Activated CD8-positive, alpha-beta memory T cell treated with anti-CD3 and anti-CD28 coated beads, Interleukin-2, amount 10 ng/mL, durations not matched to agents 7 days and 5 days (primary cell): Measurements from ENCODE around the gene LRRC2. TPM values are rescaled to one million over a fixed set of nuclear protein-coding genes. Genes with fewer than 3 reads are reported as not detected.
"Not testable (repeated sequence)": the region's sequence is repeated elsewhere in the genome, so short reads cannot be mapped to it uniquely, and the experiment has no call there.

Experiments used
- ATAC-seq: fragments of 150-1000 bp; cut with Tn5 transposase; one replicate; pipeline ENCODE4 v1.10.0; 2021; ENCODE audit warnings: moderate library complexity
- CTCF ChIA-PET: fragments of 350-600 bp; sonication (Branson Sonifier 250); formaldehyde crosslinking; loops from one replicate; lab custom pipeline; 2021; ENCODE audit warnings: antibody characterized with exemption; lab: Charles Lee
- DNase-seq: peaks from one replicate; pipeline ENCODE4 v3.0.0-alpha.2; 2020
- H3K27ac Mint-ChIP-seq: one replicate; pipeline ENCODE4 v1.8.0; 2021; ENCODE audit warnings: mild to moderate bottlenecking, mixed read lengths
- H3K27me3 Mint-ChIP-seq: one replicate; pipeline ENCODE4 v1.8.0; 2021; ENCODE audit warnings: mixed read lengths
- H3K36me3 Mint-ChIP-seq: one replicate; pipeline ENCODE4 v1.8.0; 2021; ENCODE audit warnings: mild to moderate bottlenecking, mixed read lengths
- H3K4me1 Mint-ChIP-seq: one replicate; pipeline ENCODE4 v1.8.0; 2021; ENCODE audit warnings: mixed read lengths
- H3K4me3 Mint-ChIP-seq: one replicate; pipeline ENCODE4 v1.8.0; 2021; ENCODE audit warnings: mild to moderate bottlenecking, moderate library complexity, mixed read lengths
- H3K9me3 Mint-ChIP-seq: one replicate; pipeline ENCODE4 v1.8.0; 2022; ENCODE audit warnings: low read depth, mixed read lengths
- total RNA-seq, 2 experiments: library from RNA; stranded (reverse); gene quantifications; one replicate each; pipeline ENCODE4 v1.2.3, GENCODE V29; 2021

Gene LRRC2
- total RNA-seq, 2 experiments from 2014 or later = 0.07 TPM; not detected in 1

DNA sequence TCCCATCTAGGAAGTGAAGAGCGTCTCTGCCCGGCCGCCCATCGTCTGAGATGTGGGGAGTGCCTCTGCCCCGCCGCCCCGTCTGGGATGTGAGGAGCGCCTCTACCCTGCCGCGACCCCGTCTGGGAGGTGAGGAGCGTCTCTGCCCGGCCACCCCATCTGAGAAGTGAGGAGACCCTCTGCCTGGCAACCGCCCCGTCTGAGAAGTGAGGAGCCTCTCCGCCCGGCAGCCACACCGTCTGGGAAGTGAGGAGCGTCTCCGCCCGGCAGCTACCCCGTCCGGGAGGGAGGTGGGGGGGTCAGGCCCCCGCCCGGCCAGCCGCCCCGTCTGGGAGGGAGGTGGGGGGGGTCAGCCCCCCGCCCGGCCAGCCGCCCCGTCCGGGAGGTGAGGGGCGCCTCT is 71.6 kb downstream of the LRRC2 start:
- CTCF ChIA-PET, H3K36me3 Mint-ChIP-seq, DNase-seq, H3K9me3 Mint-ChIP-seq, ATAC-seq, H3K4me3 Mint-ChIP-seq, H3K27ac Mint-ChIP-seq: not testable (repeated sequence)
- H3K4me1 Mint-ChIP-seq = peaks cover 16% of the 10 kb centered on the region
- peaks cover 12% of the 10 kb centered on the region for H3K27me3 Mint-ChIP-seq

DNA sequence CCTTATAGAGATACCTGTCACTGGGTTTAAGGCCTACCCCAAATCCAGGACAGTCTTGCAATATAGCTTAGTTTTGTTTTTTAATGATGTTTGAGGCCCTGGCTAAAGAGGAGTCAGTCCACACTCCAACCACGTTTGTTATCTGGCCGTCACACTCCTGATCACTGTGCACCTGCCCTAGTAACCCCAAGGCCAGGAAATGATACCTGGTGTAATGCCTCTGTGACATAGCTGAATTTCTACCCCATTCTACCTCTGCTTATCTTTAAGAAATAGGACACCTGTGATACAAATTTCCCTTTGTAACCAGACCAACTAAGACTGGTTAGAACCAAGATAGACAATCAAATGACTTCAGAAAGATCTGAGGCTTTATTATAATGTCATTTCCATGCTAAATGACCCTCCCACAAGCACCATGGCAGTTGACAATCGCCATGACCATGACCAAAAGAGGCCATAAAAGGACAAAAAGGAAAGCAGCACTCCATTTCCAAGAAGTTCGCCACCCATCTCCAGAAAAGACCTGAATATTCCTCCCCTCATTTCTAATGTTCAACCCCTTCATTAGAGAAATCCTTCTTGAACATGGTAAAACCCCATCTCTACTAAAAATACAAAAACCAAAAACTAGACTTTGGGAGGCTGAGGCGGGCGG is 73.1 kb downstream of the LRRC2 start:
- CTCF ChIA-PET = interaction anchor here (0.8 to 2.0 kb wide), 7 partner anchors 10 to 137 kb away, joined by 3 to 10 read pairs (median 3); no protein-coding TSS in a partner anchor
- DNase-seq (no peak), ATAC-seq (no peak)
- no peak overlapping the region for H3K27ac Mint-ChIP-seq
- H3K4me3 Mint-ChIP-seq = no peak overlapping the region
- peaks cover 12% of the 10 kb centered on the region for H3K27me3 Mint-ChIP-seq
- no peaks in the 10 kb centered on the region for H3K36me3 Mint-ChIP-seq
- peaks cover 27% of the 10 kb centered on the region for H3K4me1 Mint-ChIP-seq
- H3K9me3 Mint-ChIP-seq = no peaks in the 10 kb centered on the region

DNA sequence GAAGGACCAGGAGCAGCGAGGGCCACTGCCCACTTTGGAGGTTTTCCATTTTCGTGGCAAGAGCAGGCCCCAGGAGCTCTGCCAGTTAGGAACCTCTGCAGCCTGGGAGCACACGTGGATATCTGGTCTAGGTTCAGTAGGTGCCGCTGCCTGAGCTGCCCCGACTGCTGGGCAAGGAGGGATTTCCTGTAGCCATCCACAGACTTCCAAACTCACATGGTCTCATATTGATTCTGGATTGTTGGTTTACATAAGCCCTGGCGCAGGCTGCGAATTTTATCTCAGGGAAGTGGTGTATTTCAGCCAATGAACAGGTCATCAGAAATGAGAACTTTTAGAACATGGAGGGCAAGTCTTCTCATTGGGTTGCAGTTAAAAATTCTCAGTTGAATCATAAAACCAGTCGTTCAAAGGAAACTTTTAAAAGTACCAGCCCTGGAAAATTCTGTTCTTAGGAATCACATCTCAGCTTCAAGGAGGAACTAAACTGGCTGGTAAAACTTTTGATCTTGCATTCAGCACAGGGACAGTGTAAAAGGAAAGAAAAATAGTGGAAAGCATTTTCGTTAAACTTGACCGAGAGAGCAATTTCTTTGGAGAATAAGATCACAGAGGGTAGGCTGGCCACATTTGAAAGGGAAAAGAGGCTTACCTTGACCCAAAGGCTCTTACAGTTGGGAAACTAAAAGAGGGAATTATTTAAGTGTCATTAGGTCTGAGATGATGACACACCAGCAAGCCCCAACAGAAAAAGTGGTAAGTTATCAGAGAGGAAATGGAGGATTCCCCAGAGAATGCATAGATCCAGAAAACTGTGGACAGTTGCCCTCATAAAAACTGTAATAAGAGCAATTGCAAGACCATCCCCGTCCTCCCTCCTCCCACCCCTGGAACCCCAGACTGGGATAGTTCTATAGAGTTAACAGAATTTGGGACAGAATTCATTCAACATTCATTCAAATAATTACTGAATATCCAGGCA is 74.7 kb downstream of the LRRC2 start:
- Mint-ChIP-seq H3K9me3 (no peaks in the 10 kb centered on the region), H3K36me3 (no peaks in the 10 kb centered on the region), H3K4me3 (no peak overlapping the region), H3K27me3 (peaks cover 20% of the 10 kb centered on the region), H3K4me1 (peaks cover 25% of the 10 kb centered on the region), H3K27ac (no peak overlapping the region)
- ATAC-seq (no peak), DNase-seq (peak; percentile 21)
- CTCF ChIA-PET = interaction anchor here (1.5 to 12.1 kb wide), 3 partner anchors 67 to 139 kb away, joined by 5 to 294 read pairs (median 10); no protein-coding TSS in a partner anchor

DNA sequence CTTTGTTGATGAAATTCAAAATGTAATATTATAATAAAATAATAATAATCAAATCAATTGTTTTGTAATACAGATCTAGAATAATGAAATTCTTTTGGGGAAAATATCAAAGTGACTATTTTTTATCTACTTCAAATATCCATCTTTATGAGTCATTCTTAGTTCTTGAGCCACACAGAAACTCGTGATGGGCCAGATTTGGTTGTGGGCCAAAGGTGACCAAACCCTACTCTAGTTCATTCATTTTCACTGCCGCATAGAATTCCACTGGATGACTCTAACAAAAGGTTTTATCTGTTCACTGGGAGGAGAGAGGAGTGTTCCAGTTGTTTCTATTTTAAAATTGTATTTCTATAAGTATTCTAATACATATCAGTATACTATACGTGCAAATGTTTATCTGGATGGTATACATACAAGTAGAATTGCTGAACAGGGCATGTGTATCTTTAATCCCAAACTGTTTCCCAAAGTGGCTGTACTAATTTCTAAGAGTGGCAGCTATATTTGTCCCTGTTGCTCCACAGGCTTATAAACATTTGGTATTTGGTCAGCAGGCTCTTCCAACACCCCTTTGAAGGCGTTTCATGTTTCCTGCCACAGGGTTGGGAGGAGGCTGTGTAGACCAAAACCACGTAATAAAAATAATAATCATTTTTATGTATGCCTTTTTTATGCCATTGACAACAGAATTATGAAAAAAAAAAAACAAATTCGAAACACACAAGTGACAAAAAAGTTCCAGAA is 75.6 kb downstream of the LRRC2 start:
- no peaks in the 10 kb centered on the region for H3K9me3 Mint-ChIP-seq
- CTCF ChIA-PET = interaction anchor here (0.8 to 12.1 kb wide), 9 partner anchors 15 to 139 kb away, joined by 3 to 294 read pairs (median 37); no protein-coding TSS in a partner anchor
- ATAC-seq = no peak
- no peak overlapping the region for H3K4me3 Mint-ChIP-seq
- H3K27ac Mint-ChIP-seq = no peak overlapping the region
- no peaks in the 10 kb centered on the region for H3K36me3 Mint-ChIP-seq
- H3K4me1 Mint-ChIP-seq = peaks cover 25% of the 10 kb centered on the region
- DNase-seq = peak; percentile 14
- H3K27me3 Mint-ChIP-seq = peaks cover 20% of the 10 kb centered on the region

- no peak overlapping the region for H3K27ac Mint-ChIP-seq
- ATAC-seq (no peak), DNase-seq (no peak)
- CTCF ChIA-PET = interaction anchor here (0.8 to 12.1 kb wide), 28 partner anchors 7 to 420 kb away, joined by 3 to 294 read pairs (median 10); partner anchors contain the start of genes CCR5AS, CCRL2 and RTP3
- H3K36me3 Mint-ChIP-seq = no peaks in the 10 kb centered on the region
- peaks cover 25% of the 10 kb centered on the region for H3K4me1 Mint-ChIP-seq
- no peaks in the 10 kb centered on the region for H3K9me3 Mint-ChIP-seq
- no peak overlapping the region for H3K4me3 Mint-ChIP-seq
- peaks cover 20% of the 10 kb centered on the region for H3K27me3 Mint-ChIP-seq
These were observed 76.2 kb downstream of the LRRC2 start for GRCh38 chr3:46489875-46490274.

DNA sequence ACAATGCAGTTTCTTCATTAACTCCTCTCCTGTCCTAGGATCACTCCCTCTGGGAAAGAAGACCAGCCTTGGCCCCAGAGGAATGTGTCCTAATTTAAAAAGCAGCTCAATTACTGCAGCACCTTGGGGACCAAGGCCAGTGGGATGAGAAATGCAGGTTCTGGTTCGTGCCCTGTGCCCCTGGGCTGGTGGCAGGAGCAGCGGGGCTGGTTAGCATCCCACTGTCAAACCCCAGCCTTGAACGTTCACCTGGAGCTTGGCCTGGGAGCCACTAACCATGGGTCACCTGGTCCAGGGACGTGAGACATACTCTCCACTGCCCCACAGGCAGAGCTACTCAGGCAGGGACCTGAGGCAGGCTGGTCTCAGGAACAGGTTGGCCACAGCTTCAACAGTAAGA is 76.7 kb downstream of the LRRC2 start:
- CTCF ChIA-PET = interaction anchor here (0.6 to 12.1 kb wide), 57 partner anchors 7 to 420 kb away, joined by 3 to 294 read pairs (median 7); partner anchors contain the start of genes ALS2CL, CCR1, CCR5AS and CCRL2
- Mint-ChIP-seq H3K27me3 (peaks cover 20% of the 10 kb centered on the region), H3K36me3 (no peaks in the 10 kb centered on the region), H3K27ac (no peak overlapping the region), H3K4me1 (peaks cover 25% of the 10 kb centered on the region), H3K4me3 (no peak overlapping the region), H3K9me3 (no peaks in the 10 kb centered on the region)
- no peak for ATAC-seq
- DNase-seq = peak; percentile 38

DNA sequence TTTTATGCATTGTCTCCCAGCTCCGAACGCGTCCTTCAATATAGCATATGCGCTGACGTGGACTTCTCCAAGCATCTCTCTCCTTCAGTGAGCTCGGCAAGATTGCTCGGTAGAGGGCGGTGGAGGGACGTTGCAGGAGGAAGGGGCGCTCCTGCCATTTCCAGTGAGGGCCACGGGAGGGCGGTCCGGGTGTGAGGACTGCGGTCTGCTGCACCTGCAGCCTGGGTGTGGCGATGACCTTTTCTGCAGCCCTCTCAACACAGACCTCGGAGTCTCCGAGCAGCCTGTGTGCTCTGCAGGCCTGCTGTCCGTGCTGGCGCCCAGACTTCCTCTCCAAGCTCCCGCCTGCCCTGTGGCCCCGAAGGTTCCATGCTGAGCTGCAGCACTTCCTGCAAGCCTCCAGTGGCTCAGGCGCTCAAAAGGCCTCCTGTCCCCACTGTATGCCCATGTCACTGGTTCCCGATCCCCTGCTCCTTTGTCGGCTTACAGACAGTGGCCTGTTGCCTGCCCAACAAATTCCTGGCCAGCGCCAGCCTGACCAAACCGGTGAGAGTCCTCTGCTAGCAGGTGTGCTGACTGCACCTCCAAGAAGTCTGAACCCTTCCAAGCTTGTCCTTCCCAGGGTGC is 77.3 kb downstream of the LRRC2 start:
- peak overlapping the region; percentile 57 for H3K27ac Mint-ChIP-seq
- peak; percentile 97 for DNase-seq
- CTCF ChIA-PET = interaction anchor here (0.6 to 12.1 kb wide), 70 partner anchors 8 to 421 kb away, joined by 3 to 294 read pairs (median 6); partner anchors contain the start of genes ALS2CL, CCR1, CCR5AS and CCRL2
- no peaks in the 10 kb centered on the region for H3K9me3 Mint-ChIP-seq
- peak overlapping the region; percentile 29 for H3K4me3 Mint-ChIP-seq
- ATAC-seq = peak; percentile 99
- peaks cover 25% of the 10 kb centered on the region for H3K4me1 Mint-ChIP-seq
- no peaks in the 10 kb centered on the region for H3K36me3 Mint-ChIP-seq
- peaks cover 20% of the 10 kb centered on the region for H3K27me3 Mint-ChIP-seq

GRCh38 chr3:46485779-46486175 is 80.3 kb downstream of the LRRC2 start:
- ATAC-seq (no peak), DNase-seq (no peak)
- Mint-ChIP-seq H3K36me3 (no peaks in the 10 kb centered on the region), H3K4me3 (no peak overlapping the region), H3K9me3 (no peaks in the 10 kb centered on the region), H3K27ac (no peak overlapping the region), H3K4me1 (peaks cover 18% of the 10 kb centered on the region), H3K27me3 (peaks cover 18% of the 10 kb centered on the region)
- CTCF ChIA-PET = interaction anchor here (0.6 to 12.1 kb wide), 4 partner anchors 52 to 143 kb away, joined by 3 to 294 read pairs (median 116); no protein-coding TSS in a partner anchor

GRCh38 chr3:46484911-46485778 is 81.0 kb downstream of the LRRC2 start:
- CTCF ChIA-PET = interaction anchor here (0.5 to 12.1 kb wide), 5 partner anchors 24 to 144 kb away, joined by 3 to 294 read pairs (median 3); no protein-coding TSS in a partner anchor
- Mint-ChIP-seq H3K27me3 (peaks cover 23% of the 10 kb centered on the region), H3K4me3 (no peak overlapping the region), H3K9me3 (no peaks in the 10 kb centered on the region), H3K27ac (no peak overlapping the region), H3K4me1 (peaks cover 17% of the 10 kb centered on the region), H3K36me3 (no peaks in the 10 kb centered on the region)
- no peak for DNase-seq
- no peak for ATAC-seq

DNA sequence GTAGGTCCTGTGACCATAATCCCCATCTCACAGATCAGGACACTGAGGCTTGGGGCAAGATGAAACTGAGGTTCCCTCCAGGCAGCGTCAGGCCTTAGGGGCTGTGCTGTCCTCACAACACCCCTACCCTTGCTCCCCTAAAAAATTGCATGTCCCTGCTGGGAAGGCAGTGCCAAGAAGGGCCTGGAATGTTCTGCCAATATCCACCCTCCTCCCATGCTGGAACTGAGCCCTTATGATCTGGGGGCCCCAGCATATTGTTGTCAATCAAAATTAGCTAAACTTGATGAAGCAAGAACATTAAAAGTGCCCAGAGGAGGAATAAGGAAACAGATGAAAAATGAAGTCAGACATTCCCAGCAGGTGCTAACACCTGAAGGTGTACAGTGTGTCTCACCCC is 81.7 kb downstream of the LRRC2 start:
- H3K4me3 Mint-ChIP-seq = no peak overlapping the region
- CTCF ChIA-PET = interaction anchor here (0.5 to 12.1 kb wide), 4 partner anchors 23 to 145 kb away, joined by 3 to 294 read pairs (median 116); no protein-coding TSS in a partner anchor
- peaks cover 25% of the 10 kb centered on the region for H3K27me3 Mint-ChIP-seq
- DNase-seq (no peak), ATAC-seq (no peak)
- H3K9me3 Mint-ChIP-seq = no peaks in the 10 kb centered on the region
- peaks cover 9% of the 10 kb centered on the region for H3K4me1 Mint-ChIP-seq
- no peak overlapping the region for H3K27ac Mint-ChIP-seq
- H3K36me3 Mint-ChIP-seq = no peaks in the 10 kb centered on the region

DNA sequence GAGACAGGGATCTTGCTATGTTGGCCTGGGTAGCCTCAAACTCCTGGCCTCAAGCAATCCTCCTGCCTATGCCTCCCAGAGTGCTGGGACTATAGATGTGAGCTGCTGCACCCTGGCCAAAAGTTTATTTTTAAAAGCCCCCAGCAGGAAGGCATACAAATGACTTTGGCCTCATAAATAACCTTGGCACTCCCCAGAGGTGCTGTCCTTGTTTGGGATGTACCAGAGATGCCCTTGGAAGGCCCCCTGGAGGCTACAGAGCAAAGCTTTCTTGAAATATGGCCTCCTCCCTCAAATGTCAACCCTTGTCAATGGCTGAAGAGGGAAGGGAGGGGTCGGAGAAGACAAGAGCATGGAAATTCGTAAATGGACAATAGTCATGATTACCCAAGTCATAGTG is 82.3 kb downstream of the LRRC2 start:
- Mint-ChIP-seq H3K27ac (no peak overlapping the region), H3K4me1 (peaks cover 4% of the 10 kb centered on the region), H3K36me3 (no peaks in the 10 kb centered on the region), H3K4me3 (no peak overlapping the region), H3K27me3 (peaks cover 25% of the 10 kb centered on the region), H3K9me3 (no peaks in the 10 kb centered on the region)
- DNase-seq (no peak), ATAC-seq (no peak)
- CTCF ChIA-PET = interaction anchor here (1.0 to 12.1 kb wide), 3 partner anchors 58 to 145 kb away, joined by 3 to 294 read pairs (median 228); no protein-coding TSS in a partner anchor
